Measurements from ENCODE around the gene SLC23A2. TPM values are rescaled to one million over a fixed set of nuclear protein-coding genes. Genes with fewer than 3 reads are reported as not detected.
"Not testable (repeated sequence)": the region's sequence is repeated elsewhere in the genome, so short reads cannot be mapped to it uniquely, and the experiment has no call there.

SLC23A2 gene
- total and polyA plus RNA-seq, 2 experiments from 2014 or later: 5.9 to 9.6 TPM

DNA sequence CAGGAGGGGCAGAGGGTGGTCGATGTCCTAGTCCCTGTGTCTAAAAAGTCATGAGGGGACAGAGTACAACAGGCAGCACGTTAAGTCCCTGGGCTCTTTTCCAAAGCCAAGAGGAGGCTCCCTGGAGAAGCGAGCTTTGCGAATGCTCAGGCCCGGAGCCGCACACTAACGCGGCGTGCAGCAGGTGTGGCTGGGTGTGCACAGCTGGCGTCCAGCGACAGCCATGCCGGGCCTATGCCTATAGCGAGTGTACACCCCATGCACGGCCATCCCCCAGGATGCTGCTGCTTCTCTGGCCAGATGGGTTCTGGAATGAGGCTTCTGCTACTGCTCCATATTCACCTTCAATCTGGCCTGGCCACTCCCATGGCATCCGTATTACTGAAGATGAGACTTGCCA, 148.3 kb downstream of the SLC23A2 start:
- DNase-seq: no peak
- Histone ChIP-seq H3K9ac (no peak overlapping the region), H3K4me3 (no peak overlapping the region), H3K79me2 (ENCODE audit: insufficient read depth) (no peaks in the 10 kb centered on the region), H3K4me2 (ENCODE audit: unreplicated experiment) (no peak overlapping the region), H3F3A (ENCODE audit: insufficient read depth) (no peaks in the 10 kb centered on the region), H2AFZ (no peak overlapping the region), H3K9me3 (ENCODE audit: low read depth) (no peaks in the 10 kb centered on the region), H3K27me3 (replicated peaks; ENCODE audit: insufficient read depth) (no peaks in the 10 kb centered on the region), H3K9me2 (ENCODE audit: insufficient read depth) (no peaks in the 10 kb centered on the region), H3K36me3 (ENCODE audit: low read depth) (no peaks in the 10 kb centered on the region), H3K27ac (no peak overlapping the region), H3K4me1 (ENCODE audit: insufficient read depth) (0 out of 2 replicates have a peak, but pooled peaks cover 5% of the 10 kb centered on the region), H4K20me1 (ENCODE audit: insufficient read depth) (no peaks in the 10 kb centered on the region)
- TF ChIP-seq EZH2 (IDR thresholded peaks at IDR 0.05; ENCODE audit: insufficient read depth, poor library complexity, severe bottlenecking) (no peak), EZH2phosphoT487 (IDR thresholded peaks at IDR 0.05; ENCODE audit: insufficient read depth, low read depth) (no peak)
- in situ Hi-C loops (cut with MboI): no loop called here
- 91 to 94% methylated on average over 15 of the region's 15 CpGs for WGBS, 2 experiments (ENCODE audit: low coverage in 1 of 2, low lambda C conversion rate in 2 of 2, missing lambda C conversion rate in 2 of 2)

- H3K4me2 ChIP-seq (ENCODE audit: unreplicated experiment): no peak overlapping the region
- H3K4me3 ChIP-seq: no peak overlapping the region
- H3K27ac ChIP-seq: no peak overlapping the region
- H3K27me3 ChIP-seq (replicated peaks; ENCODE audit: insufficient read depth): no peaks in the 10 kb centered on the region
- TF ChIP-seq EZH2 (IDR thresholded peaks at IDR 0.05; ENCODE audit: insufficient read depth, poor library complexity, severe bottlenecking): no peak
- TF ChIP-seq EZH2phosphoT487 (IDR thresholded peaks at IDR 0.05; ENCODE audit: insufficient read depth, low read depth): no peak
- H3K9me3 ChIP-seq (ENCODE audit: low read depth): no peaks in the 10 kb centered on the region
- H3K9me2 ChIP-seq (ENCODE audit: insufficient read depth): no peaks in the 10 kb centered on the region
- in situ Hi-C loops (cut with MboI): no loop called here
- no peaks in the 10 kb centered on the region for H3F3A ChIP-seq (ENCODE audit: insufficient read depth)
- no peak overlapping the region for H2AFZ ChIP-seq
- no peak overlapping the region for H3K9ac ChIP-seq
- WGBS, 2 experiments (ENCODE audit: low coverage in 1 of 2, low lambda C conversion rate in 2 of 2, missing lambda C conversion rate in 2 of 2): 90 to 93% methylated on average over 5 of the region's 5 CpGs
- no peaks in the 10 kb centered on the region for H4K20me1 ChIP-seq (ENCODE audit: insufficient read depth)
- no peak for DNase-seq
- H3K4me1 ChIP-seq (ENCODE audit: insufficient read depth): 0 out of 2 replicates have a peak, but pooled peaks cover 5% of the 10 kb centered on the region
- H3K79me2 ChIP-seq (ENCODE audit: insufficient read depth): no peaks in the 10 kb centered on the region
- H3K36me3 ChIP-seq (ENCODE audit: low read depth): no peaks in the 10 kb centered on the region
Observed at GRCh38 chr20:4850960-4851359, 150.3 kb downstream of the SLC23A2 start.

DNA sequence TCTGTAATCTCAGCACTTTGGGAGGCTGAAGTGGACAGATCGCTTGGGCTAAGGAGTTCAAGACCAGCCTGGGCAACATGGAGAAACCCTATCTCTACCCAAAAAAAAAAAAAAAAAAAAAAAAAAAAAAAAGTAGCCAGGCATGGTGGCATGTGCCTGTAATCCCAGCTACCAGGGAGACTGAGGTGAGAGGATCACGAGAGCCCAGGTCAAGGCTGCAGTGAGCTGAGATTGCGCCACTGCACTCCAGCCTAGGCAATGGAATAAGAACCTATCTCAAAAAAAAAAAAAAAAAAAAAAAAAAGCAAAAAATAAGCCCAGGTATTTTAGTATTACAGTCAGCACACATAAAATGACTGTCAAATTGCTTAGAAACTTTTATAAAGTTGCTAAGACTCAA, 152.5 kb downstream of the SLC23A2 start:
- DNase-seq; H3K36me3 ChIP-seq (ENCODE audit: low read depth); H3K79me2 ChIP-seq (ENCODE audit: insufficient read depth); H3K9me3 ChIP-seq (ENCODE audit: low read depth); H3K9ac ChIP-seq; in situ Hi-C loops (cut with MboI); H4K20me1 ChIP-seq (ENCODE audit: insufficient read depth); H3K27ac ChIP-seq; H3K27me3 ChIP-seq (replicated peaks; ENCODE audit: insufficient read depth); H3K4me3 ChIP-seq; H2AFZ ChIP-seq; H3K4me2 ChIP-seq (ENCODE audit: unreplicated experiment); H3F3A ChIP-seq (ENCODE audit: insufficient read depth); H3K4me1 ChIP-seq (ENCODE audit: insufficient read depth); H3K9me2 ChIP-seq (ENCODE audit: insufficient read depth): not testable (repeated sequence)
- 85 to 90% methylated on average over 3 of the region's 3 CpGs for WGBS, 2 experiments (ENCODE audit: low coverage in 1 of 2, low lambda C conversion rate in 2 of 2, missing lambda C conversion rate in 2 of 2)

GRCh38 chr20:4848041-4848440, 153.3 kb downstream of the SLC23A2 start:
- Histone ChIP-seq H3K27ac (no peak overlapping the region), H3K9ac (no peak overlapping the region), H3K9me2 (ENCODE audit: insufficient read depth) (no peaks in the 10 kb centered on the region), H3K27me3 (replicated peaks; ENCODE audit: insufficient read depth) (no peaks in the 10 kb centered on the region), H3K4me3 (no peak overlapping the region), H3F3A (ENCODE audit: insufficient read depth) (no peaks in the 10 kb centered on the region), H4K20me1 (ENCODE audit: insufficient read depth) (no peaks in the 10 kb centered on the region), H3K4me2 (ENCODE audit: unreplicated experiment) (no peak overlapping the region), H3K4me1 (ENCODE audit: insufficient read depth) (0 out of 2 replicates have a peak, but pooled peaks cover 5% of the 10 kb centered on the region), H3K79me2 (ENCODE audit: insufficient read depth) (no peaks in the 10 kb centered on the region), H3K36me3 (ENCODE audit: low read depth) (no peaks in the 10 kb centered on the region), H2AFZ (no peak overlapping the region), H3K9me3 (ENCODE audit: low read depth) (no peaks in the 10 kb centered on the region)
- DNase-seq: no peak
- 76 to 80% methylated on average over 7 of the region's 7 CpGs for WGBS, 2 experiments (ENCODE audit: low coverage in 1 of 2, low lambda C conversion rate in 2 of 2, missing lambda C conversion rate in 2 of 2)
- in situ Hi-C loops (cut with MboI): no loop called here
- no peak for TF ChIP-seq EZH2phosphoT487 (IDR thresholded peaks at IDR 0.05; ENCODE audit: insufficient read depth, low read depth)
- no peak for TF ChIP-seq EZH2 (IDR thresholded peaks at IDR 0.05; ENCODE audit: insufficient read depth, poor library complexity, severe bottlenecking)

GRCh38 chr20:4846821-4847220, 154.5 kb downstream of the SLC23A2 start:
- no peaks in the 10 kb centered on the region for H3F3A ChIP-seq (ENCODE audit: insufficient read depth)
- no peaks in the 10 kb centered on the region for H3K79me2 ChIP-seq (ENCODE audit: insufficient read depth)
- H3K9ac ChIP-seq: no peak overlapping the region
- H4K20me1 ChIP-seq (ENCODE audit: insufficient read depth): no peaks in the 10 kb centered on the region
- no peak overlapping the region for H3K4me3 ChIP-seq
- in situ Hi-C loops (cut with MboI): no loop called here
- no peaks in the 10 kb centered on the region for H3K9me3 ChIP-seq (ENCODE audit: low read depth)
- H3K27ac ChIP-seq: no peak overlapping the region
- WGBS, 2 experiments (ENCODE audit: low coverage in 1 of 2, low lambda C conversion rate in 2 of 2, missing lambda C conversion rate in 2 of 2): 58 to 68% methylated on average over 2 of the region's 2 CpGs
- no peaks in the 10 kb centered on the region for H3K27me3 ChIP-seq (replicated peaks; ENCODE audit: insufficient read depth)
- H2AFZ ChIP-seq: no peak overlapping the region
- no peaks in the 10 kb centered on the region for H3K36me3 ChIP-seq (ENCODE audit: low read depth)
- no peak overlapping the region for H3K4me2 ChIP-seq (ENCODE audit: unreplicated experiment)
- H3K4me1 ChIP-seq (ENCODE audit: insufficient read depth): 0 out of 2 replicates have a peak, but pooled peaks cover 5% of the 10 kb centered on the region
- no peak for TF ChIP-seq EZH2phosphoT487 (IDR thresholded peaks at IDR 0.05; ENCODE audit: insufficient read depth, low read depth)
- TF ChIP-seq EZH2 (IDR thresholded peaks at IDR 0.05; ENCODE audit: insufficient read depth, poor library complexity, severe bottlenecking): no peak
- H3K9me2 ChIP-seq (ENCODE audit: insufficient read depth): no peaks in the 10 kb centered on the region
- no peak for DNase-seq
